Effector memory CD4-positive, alpha-beta T cell (primary cell): ENCODE data around the gene COL15A1.

Experiments
- DNase-seq, 3 donors: peaks; one replicate each; pipeline ENCODE4 v3.0.0-alpha.2; 2020
- H3K27ac ChIP-seq: 2 replicates; pipeline ENCODE4 v1.7.0; 2013; ENCODE audit warnings: mild to moderate bottlenecking, low read length, moderate library complexity; ENCODE audit not compliant: insufficient read depth, poor library complexity, severe bottlenecking
- H3K27me3 ChIP-seq: replicated peaks from 2 replicates; pipeline ENCODE4 v1.7.0; 2013; ENCODE audit warnings: mild to moderate bottlenecking, low read length; ENCODE audit not compliant: insufficient read depth, control insufficient read depth, poor library complexity, severe bottlenecking
- H3K36me3 ChIP-seq: 2 replicates; pipeline ENCODE4 v1.7.0; 2013; ENCODE audit warnings: mild to moderate bottlenecking, low read length, moderate library complexity; ENCODE audit not compliant: control insufficient read depth, insufficient read depth
- H3K4me1 ChIP-seq: 2 replicates; pipeline ENCODE4 v1.7.0; 2013; ENCODE audit warnings: low read length, mild to moderate bottlenecking; ENCODE audit not compliant: control insufficient read depth, insufficient read depth, poor library complexity, severe bottlenecking
- H3K4me3 ChIP-seq: 2 replicates; pipeline ENCODE4 v1.7.0; 2013; ENCODE audit warnings: low read length, low read depth, mild to moderate bottlenecking; ENCODE audit not compliant: insufficient read depth, poor library complexity, severe bottlenecking
- H3K9me3 ChIP-seq: 2 replicates; pipeline ENCODE4 v1.7.0; 2013; ENCODE audit warnings: mild to moderate bottlenecking, low read length, moderate library complexity; ENCODE audit not compliant: control insufficient read depth

COL15A1 gene

DNA sequence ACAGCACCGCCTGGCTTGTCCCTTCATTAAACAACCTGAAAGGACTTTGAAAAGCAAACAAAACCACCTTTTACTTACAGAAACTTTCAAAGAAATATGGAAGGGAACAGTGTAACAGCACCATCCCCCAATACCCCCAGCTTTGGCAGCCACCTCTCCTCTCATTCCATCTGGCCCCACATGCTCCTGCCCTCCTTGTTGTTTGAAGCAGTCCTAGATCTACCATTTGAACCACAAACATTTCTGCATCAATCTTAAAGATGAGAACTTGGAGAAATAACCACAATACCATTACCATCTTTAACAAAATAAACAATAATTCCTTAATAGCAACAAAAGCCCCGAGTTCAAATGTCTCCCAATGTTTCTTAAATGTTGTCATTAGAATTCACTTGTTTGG lies 17.8 kb upstream of the COL15A1 start:
- Histone ChIP-seq H3K27ac (no peak overlapping the region), H3K27me3 (no peaks in the 10 kb centered on the region), H3K36me3 (no peaks in the 10 kb centered on the region), H3K4me3 (no peak overlapping the region), H3K4me1 (no peaks in the 10 kb centered on the region), H3K9me3 (no peaks in the 10 kb centered on the region)
- DNase-seq: no peak

DNA sequence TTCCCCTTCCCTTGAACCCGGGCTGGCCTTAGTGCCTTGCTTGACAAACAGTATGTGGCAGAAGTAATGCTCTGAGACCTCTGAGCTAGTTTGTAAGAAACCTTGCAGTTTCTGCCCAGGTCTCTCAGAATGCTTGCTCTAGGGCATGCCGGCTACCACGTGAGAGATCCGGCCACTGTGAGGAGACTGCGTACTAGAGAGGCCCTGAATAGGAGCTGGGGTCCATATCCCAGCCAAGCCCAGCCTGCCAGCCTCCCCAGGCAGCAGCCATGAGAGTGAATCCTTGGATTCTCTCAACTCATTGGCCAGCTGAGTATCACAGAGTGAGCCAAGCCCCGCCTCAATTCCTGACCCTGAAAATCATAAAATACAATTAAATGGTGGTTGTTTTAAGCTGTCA lies 16.0 kb upstream of the COL15A1 start:
- Histone ChIP-seq H3K36me3 (no peaks in the 10 kb centered on the region), H3K4me1 (no peaks in the 10 kb centered on the region)
- no peak for DNase-seq

DNA sequence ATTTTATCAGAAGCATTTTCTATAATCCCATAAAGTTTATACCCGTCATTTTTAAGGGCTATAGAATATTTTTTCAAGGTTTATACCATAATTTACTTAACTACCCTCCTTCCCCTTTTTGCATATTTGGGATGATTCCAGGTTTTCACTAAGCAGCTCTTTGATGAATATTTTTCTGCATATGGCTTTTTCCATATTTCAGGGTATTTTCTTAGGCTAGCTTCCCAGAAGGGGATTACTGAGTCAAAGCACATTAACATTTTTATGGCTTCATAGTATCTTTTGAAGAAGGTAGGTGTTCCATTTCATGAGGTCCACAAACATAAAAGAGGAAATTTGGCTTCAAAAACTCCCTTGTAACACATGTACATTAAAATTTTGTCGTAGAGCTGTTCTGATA lies 14.6 kb upstream of the COL15A1 start:
- no peaks in the 10 kb centered on the region for H3K27me3 ChIP-seq
- no peak overlapping the region for H3K27ac ChIP-seq
- DNase-seq: no peak
- no peaks in the 10 kb centered on the region for H3K4me1 ChIP-seq
- no peaks in the 10 kb centered on the region for H3K9me3 ChIP-seq
- H3K4me3 ChIP-seq: no peak overlapping the region
- H3K36me3 ChIP-seq: no peaks in the 10 kb centered on the region

More for the DNA sequence above, 16.0 kb upstream of the COL15A1 start:
- H3K4me3 ChIP-seq: no peak overlapping the region
- no peak overlapping the region for H3K27ac ChIP-seq
- no peaks in the 10 kb centered on the region for H3K27me3 ChIP-seq
- H3K9me3 ChIP-seq: no peaks in the 10 kb centered on the region

DNA sequence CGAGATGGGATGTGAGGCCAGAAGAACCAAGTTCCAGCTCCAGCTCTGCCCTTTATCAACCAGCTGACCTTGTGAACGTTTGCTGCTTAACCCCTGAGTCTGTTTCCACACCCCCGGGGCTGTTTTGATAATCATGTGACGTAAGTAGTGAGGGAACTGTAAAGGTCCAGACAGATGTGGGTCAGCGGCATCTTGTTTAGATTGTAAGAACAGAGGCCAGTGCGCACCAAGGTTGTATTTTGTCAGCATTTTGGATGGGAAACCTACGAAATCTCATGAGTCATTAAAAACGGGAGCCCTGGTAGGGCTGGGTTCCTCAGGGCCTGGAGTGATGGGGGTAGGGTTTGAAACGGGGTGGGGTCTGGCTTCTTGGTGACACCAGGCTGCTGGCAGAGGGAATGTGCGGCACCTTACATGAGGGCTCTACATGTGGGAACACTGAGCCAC lies 13.8 kb upstream of the COL15A1 start:
- Histone ChIP-seq H3K27me3 (no peaks in the 10 kb centered on the region), H3K36me3 (no peaks in the 10 kb centered on the region), H3K9me3 (no peaks in the 10 kb centered on the region), H3K27ac (no peak overlapping the region), H3K4me3 (no peak overlapping the region), H3K4me1 (no peaks in the 10 kb centered on the region)
- DNase-seq: no peak

DNA sequence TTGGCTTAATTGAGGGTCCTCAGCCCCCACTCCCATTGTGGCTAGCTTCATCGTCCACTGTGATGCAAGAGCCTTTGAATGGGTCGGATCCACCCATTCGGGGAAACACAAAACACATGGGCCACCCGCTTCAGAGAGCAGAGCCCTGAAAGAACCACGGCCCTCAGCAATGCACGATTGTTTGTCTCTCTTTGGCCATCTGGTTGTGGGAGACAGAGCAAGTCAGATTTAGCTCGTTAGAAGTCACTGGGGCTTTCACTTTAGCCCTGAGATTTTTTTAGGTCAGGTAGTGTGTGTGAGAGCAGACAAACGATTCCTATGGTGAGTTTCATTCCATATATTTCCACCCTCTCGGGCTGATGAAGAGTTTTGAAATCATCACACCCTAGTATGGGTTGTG lies 12.9 kb upstream of the COL15A1 start:
- Histone ChIP-seq H3K36me3 (no peaks in the 10 kb centered on the region), H3K4me1 (no peaks in the 10 kb centered on the region), H3K4me3 (no peak overlapping the region), H3K27me3 (no peaks in the 10 kb centered on the region), H3K27ac (no peak overlapping the region), H3K9me3 (no peaks in the 10 kb centered on the region)
- no peak for DNase-seq

GRCh38 chr9:98931600-98932389 lies 11.9 kb upstream of the COL15A1 start:
- H3K9me3 ChIP-seq: no peaks in the 10 kb centered on the region
- H3K4me1 ChIP-seq: no peaks in the 10 kb centered on the region
- H3K27ac ChIP-seq: no peak overlapping the region
- H3K36me3 ChIP-seq: no peaks in the 10 kb centered on the region
- no peak overlapping the region for H3K4me3 ChIP-seq
- no peak for DNase-seq
- H3K27me3 ChIP-seq: no peaks in the 10 kb centered on the region

DNA sequence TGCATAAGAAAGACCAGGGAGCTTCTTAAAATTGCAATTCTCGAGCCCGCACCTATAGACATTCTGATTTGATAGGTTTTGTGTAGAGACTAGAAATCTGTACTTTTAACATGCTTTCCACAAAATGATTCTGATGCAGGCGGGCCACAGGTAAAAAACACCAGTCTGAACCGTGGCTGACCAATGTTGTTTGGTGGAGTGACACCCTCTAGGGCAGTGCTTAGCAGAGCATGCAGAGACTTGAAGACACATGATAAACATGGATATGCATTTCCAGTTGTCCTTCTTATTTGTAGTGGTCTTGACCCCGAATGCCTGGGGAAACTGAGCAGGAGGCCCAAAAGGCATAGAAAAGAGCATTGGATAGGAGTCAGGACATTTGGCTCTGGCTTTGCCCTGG lies 10.5 kb upstream of the COL15A1 start:
- Histone ChIP-seq H3K27me3 (no peaks in the 10 kb centered on the region), H3K36me3 (no peaks in the 10 kb centered on the region), H3K9me3 (no peaks in the 10 kb centered on the region), H3K4me1 (no peaks in the 10 kb centered on the region), H3K27ac (no peak overlapping the region), H3K4me3 (no peak overlapping the region)
- no peak for DNase-seq

DNA sequence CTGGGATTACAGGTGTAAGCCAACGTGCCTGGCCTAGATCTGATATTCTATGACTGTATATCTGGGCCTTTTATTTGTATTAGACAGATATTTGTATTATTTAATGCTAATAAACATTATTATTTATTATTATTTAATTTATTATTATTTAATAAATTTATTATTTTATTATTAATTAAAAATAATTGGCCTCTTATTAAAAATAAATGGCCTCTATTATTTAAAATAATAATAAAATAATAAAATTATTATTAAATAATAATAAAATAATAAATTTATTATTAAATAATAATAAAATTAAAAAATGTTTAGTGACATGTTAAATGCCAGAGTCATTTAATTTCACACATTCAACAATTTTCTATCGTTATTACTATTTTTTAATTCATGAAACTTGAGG lies 9.8 kb upstream of the COL15A1 start:
- H3K27ac ChIP-seq: no peak overlapping the region
- H3K9me3 ChIP-seq: no peaks in the 10 kb centered on the region
- H3K4me1 ChIP-seq: no peaks in the 10 kb centered on the region
- no peak overlapping the region for H3K4me3 ChIP-seq
- no peak for DNase-seq
- H3K27me3 ChIP-seq: no peaks in the 10 kb centered on the region
- no peaks in the 10 kb centered on the region for H3K36me3 ChIP-seq

- no peak overlapping the region for H3K4me3 ChIP-seq
- no peak overlapping the region for H3K27ac ChIP-seq
- H3K4me1 ChIP-seq: no peaks in the 10 kb centered on the region
- no peaks in the 10 kb centered on the region for H3K36me3 ChIP-seq
- H3K27me3 ChIP-seq: no peaks in the 10 kb centered on the region
- no peaks in the 10 kb centered on the region for H3K9me3 ChIP-seq
- no peak for DNase-seq
Measured at GRCh38 chr9:98935071-98935505, 8.6 kb upstream of the COL15A1 start.

- no peak overlapping the region for H3K4me3 ChIP-seq
- no peak overlapping the region for H3K27ac ChIP-seq
- peaks cover 6% of the 10 kb centered on the region for H3K27me3 ChIP-seq
- H3K4me1 ChIP-seq: no peaks in the 10 kb centered on the region
- no peak for DNase-seq
- H3K9me3 ChIP-seq: no peaks in the 10 kb centered on the region
- H3K36me3 ChIP-seq: no peaks in the 10 kb centered on the region
Measured at GRCh38 chr9:98940276-98940675, 3.4 kb upstream of the COL15A1 start.
